NT2/D1 (cell line): Measurements from ENCODE around the gene SLAMF6.

Source experiments
- SUZ12 ChIP-seq: IDR thresholded peaks from 2 replicates; pipeline ENCODE4 v1.6.1; 2011; ENCODE audit not compliant: insufficient read length, insufficient read depth; ENCODE audit errors: extremely low read depth
- YY1 ChIP-seq: IDR thresholded peaks from 2 replicates; pipeline ENCODE4 v1.6.1; 2011; ENCODE audit not compliant: insufficient read length, insufficient read depth
- ZNF274 ChIP-seq: IDR thresholded peaks from 2 replicates; pipeline ENCODE4 v1.6.1; 2011; ENCODE audit warnings: mild to moderate bottlenecking, low read depth, low read length

- TF ChIP-seq SUZ12 (no peak), YY1 (no peak), ZNF274 (no peak)
Observed at GRCh38 chr1:160446945-160447600, 76.0 kb downstream of the SLAMF6 start.
